GM19023 (cell line): ENCODE measurements around the gene HYDIN.
"Not testable (repeated sequence)": the region's sequence is repeated elsewhere in the genome, so short reads cannot be mapped to it uniquely, and the experiment has no call there.

Experiments
- ATAC-seq: cut with Tn5 transposase; IDR thresholded peaks from one replicate; pipeline ENCODE4 v1.9.1; 2021; ENCODE audit warnings: mild to moderate bottlenecking, moderate library complexity; ENCODE audit not compliant: unreplicated experiment

The HYDIN gene

GRCh38 chr16:71143246-71143645, 87.3 kb downstream of the HYDIN start:
- not testable (repeated sequence) for ATAC-seq

GRCh38 chr16:71110565-71110964, 120.0 kb downstream of the HYDIN start:
- ATAC-seq: not testable (repeated sequence)

GRCh38 chr16:71109656-71110208, 120.8 kb downstream of the HYDIN start:
- not testable (repeated sequence) for ATAC-seq

- not testable (repeated sequence) for ATAC-seq
Observed at GRCh38 chr16:71105881-71106280, 124.6 kb downstream of the HYDIN start.

- not testable (repeated sequence) for ATAC-seq
Observed at GRCh38 chr16:71083573-71083972, 146.9 kb downstream of the HYDIN start.

- ATAC-seq: not testable (repeated sequence)
Observed at GRCh38 chr16:71080777-71081176, 149.7 kb downstream of the HYDIN start.

- ATAC-seq: not testable (repeated sequence)
Observed at GRCh38 chr16:71080262-71080661, 150.3 kb downstream of the HYDIN start.

- ATAC-seq: not testable (repeated sequence)
Observed at GRCh38 chr16:71070651-71071050, 159.9 kb downstream of the HYDIN start.

- ATAC-seq: not testable (repeated sequence)
Observed at GRCh38 chr16:71069842-71070241, 160.7 kb downstream of the HYDIN start.

GRCh38 chr16:71053897-71054609, 176.5 kb downstream of the HYDIN start:
- ATAC-seq: not testable (repeated sequence)

- not testable (repeated sequence) for ATAC-seq
Observed at GRCh38 chr16:71050307-71050706, 180.2 kb downstream of the HYDIN start.

GRCh38 chr16:71039368-71040111, 191.0 kb downstream of the HYDIN start:
- ATAC-seq: not testable (repeated sequence)

- ATAC-seq: not testable (repeated sequence)
Observed at GRCh38 chr16:71038421-71038820, 192.1 kb downstream of the HYDIN start.

GRCh38 chr16:71037987-71038386, 192.5 kb downstream of the HYDIN start:
- ATAC-seq: not testable (repeated sequence)

GRCh38 chr16:71028032-71028727, 202.3 kb downstream of the HYDIN start:
- ATAC-seq: not testable (repeated sequence)

- not testable (repeated sequence) for ATAC-seq
Observed at GRCh38 chr16:71027511-71027910, 203.0 kb downstream of the HYDIN start.

- ATAC-seq: not testable (repeated sequence)
Observed at GRCh38 chr16:71023851-71024439, 206.6 kb downstream of the HYDIN start.

GRCh38 chr16:71021961-71022537, 208.5 kb downstream of the HYDIN start:
- not testable (repeated sequence) for ATAC-seq

GRCh38 chr16:71019067-71019682, 211.3 kb downstream of the HYDIN start:
- ATAC-seq: not testable (repeated sequence)

GRCh38 chr16:71015419-71015818, 215.1 kb downstream of the HYDIN start:
- ATAC-seq: not testable (repeated sequence)
